GM10266 (cell line): Measurements from ENCODE around the gene PDZD2.

Experiments used
- DNase-seq: peaks from one replicate; pipeline ENCODE4 v3.0.0; 2012; ENCODE audit errors: extremely low spot score
- CTCF ChIP-seq: IDR thresholded peaks from 2 replicates; pipeline ENCODE4 v1.5.1; 2012; ENCODE audit warnings: mild to moderate bottlenecking, low read depth; ENCODE audit not compliant: control insufficient read depth, insufficient read depth; ENCODE audit errors: missing control alignments

Gene PDZD2

GRCh38 chr5:31648326-31648725 lies 9.4 kb downstream of the PDZD2 start:
- no peak for TF ChIP-seq CTCF
- no peak for DNase-seq

- no peak for DNase-seq
- TF ChIP-seq CTCF: no peak
Observed at GRCh38 chr5:31651241-31651640, 12.3 kb downstream of the PDZD2 start.

- TF ChIP-seq CTCF: no peak
Observed at GRCh38 chr5:31655491-31655890, 16.6 kb downstream of the PDZD2 start.

GRCh38 chr5:31656806-31657205 lies 17.9 kb downstream of the PDZD2 start:
- TF ChIP-seq CTCF: no peak
- DNase-seq: no peak

More at GRCh38 chr5:31655491-31655890, 16.6 kb downstream of the PDZD2 start:
- DNase-seq: no peak

- TF ChIP-seq CTCF: no peak
Observed at GRCh38 chr5:31657315-31657979, 18.5 kb downstream of the PDZD2 start.

GRCh38 chr5:31661257-31661656 lies 22.3 kb downstream of the PDZD2 start:
- no peak for TF ChIP-seq CTCF
- DNase-seq: no peak

More at GRCh38 chr5:31657315-31657979, 18.5 kb downstream of the PDZD2 start:
- DNase-seq: no peak

GRCh38 chr5:31663519-31663918 lies 24.6 kb downstream of the PDZD2 start:
- no peak for TF ChIP-seq CTCF

More at GRCh38 chr5:31663519-31663918, 24.6 kb downstream of the PDZD2 start:
- DNase-seq: no peak
